Adrenal gland (tissue), 19 donors: Measurements from ENCODE around the gene SLC16A14. TPM values are rescaled to one million over a fixed set of nuclear protein-coding genes. Genes with fewer than 3 reads are reported as not detected.
A peak's percentile ranks its signal among the peaks of the same experiment; 100 is the strongest.
"Not testable (repeated sequence)": the region's sequence is repeated elsewhere in the genome, so short reads cannot be mapped to it uniquely, and the experiment has no call there.

Source experiments
- DNase-seq, 7 donors: peaks; one replicate each; pipeline ENCODE4 v3.0.0-alpha.2; 2019 to 2020
- H3K27ac ChIP-seq, 5 donors: fragments of 200-600 bp; sonication (generic) in 4 of 5; 1 replicate in 3 of 5; 2 replicates in 2 of 5; pipeline versions ENCODE4 v1.5.1 to v1.8.0; 2016 to 2020; ENCODE audit warnings: mild to moderate bottlenecking in 1 of 5
- H3K27me3 ChIP-seq: fragments of 200-600 bp; 2 replicates; pipeline ENCODE4 v1.8.0; 2021
- H3K36me3 ChIP-seq, 2 donors: fragments of 200-600 bp; replicated peaks in 1 of 2; 1 replicate in 1 of 2; 2 replicates in 1 of 2; pipeline versions ENCODE4 v1.5.1 to v1.8.0; 2018 to 2022
- H3K4me1 ChIP-seq, 2 donors: fragments of 200-600 bp; replicated peaks in 1 of 2; 1 replicate in 1 of 2; 2 replicates in 1 of 2; pipeline versions ENCODE4 v1.5.1 to v1.8.0; 2018 to 2021
- H3K4me3 ChIP-seq, 4 donors: fragments of 200-600 bp; sonication (generic) in 3 of 4; one replicate each; pipeline ENCODE4 v1.5.1; 2016 to 2018
- H3K9me3 ChIP-seq, 3 donors: fragments of 200-600 bp; sonication (generic) in 1 of 3; replicated peaks in 1 of 3; 1 replicate in 2 of 3; 2 replicates in 1 of 3; pipeline versions ENCODE4 v1.5.1 to v1.8.0; 2016 to 2021
- CTCF ChIP-seq, 6 experiments: fragments of 450-650 bp in 4 of 6; fragments of 200-600 bp in 2 of 6; sonication (generic) in 1 of 6; IDR thresholded peaks; 1 replicate in 5 of 6; 2 replicates in 1 of 6; pipeline versions ENCODE4 v1.5.1 to v1.8.0; 2016 to 2021; ENCODE audit warnings: antibody characterized with exemption in 6 of 6, mild to moderate bottlenecking in 2 of 6, moderate library complexity in 1 of 6
- POLR2A ChIP-seq, 2 donors: fragments of 450-650 bp; IDR thresholded peaks; one replicate each; pipeline ENCODE4 v1.6.1; 2017; ENCODE audit warnings: antibody characterized with exemption in 2 of 2, mild to moderate bottlenecking in 2 of 2, moderate library complexity in 1 of 2
- WGBS, 4 donors: extraction: QIAGEN DNeasy Blood & Tissue Kit in 2 of 4; methylation state at CpG; one replicate each; pipeline versions ENCODE4 v1.1.5 to v1.1.7; 2013 to 2017; 5-methylcytosine and 5-hydroxymethylcytosine counted together
- intact Hi-C, 2 donors: fragments of 100-400 bp; cut with DNase I; formaldehyde crosslinking; loops; one replicate each; pipeline versions ENCODE4 v1.14.1 to v1.15.0; 2022 to 2023
- long read RNA-seq, 10 donors: library from polyadenylated mRNA in 3 of 10; unstranded in 2 of 10; stranded (forward) in 1 of 10; transcript quantifications; one replicate each; pipeline ENCODE4 v2.0.0 and lab custom pipeline, GENCODE V29; 2021 to 2026
- polyA plus RNA-seq, 3 donors: library from polyadenylated mRNA; stranded (reverse); fragments of 200-250 nt in 2 of 3; fragments of 350-450 nt in 1 of 3; fragmentation: Illumina TruSeq in 1 of 3; extraction: RNeasy Lipid Tissue Mini Kit (QIAGEN cat#74804) in 1 of 3; gene quantifications; one replicate each; pipeline ENCODE4 v1.2.3, GENCODE V29; 2013 to 2014
- total RNA-seq, 9 donors: library from RNA; depleted of rRNA in 4 of 9; stranded (reverse); fragments of >200 nt in 4 of 9; fragments of 120-200 nt in 1 of 9; fragmentation: NEBNext Ultra II Directional in 1 of 9; extraction: Animal tissue kit (Norgen Biotek cat#: 25700) in 1 of 9; gene quantifications; one replicate each; pipeline versions ENCODE4 v1.1.0 to v1.2.4, GENCODE V29; 2013 to 2023
- donor health status: healthy with polysubstance abuse.
- donor health status: Bipolar disorder and iron deficiency.
- donor health status: DM: yes; HTN: yes; CAD: no.
- donor health status: DM: no; HTN: no; CAD: no.
- donor health status: DM: no; HTN: no; CAD: no.
- donor health status: DM: yes; HTN: yes; CAD: no.

SLC16A14 gene
- total RNA-seq (10 to 100 TPM in 3 of 9 donors, 1 to 10 TPM in 6; 4.7 to 23.5 (median 8.0) TPM), polyA plus RNA-seq (10 to 100 TPM in 1 of 3 donors, 1 to 10 TPM in 1, under 1 TPM in 1; 0.88 to 12.1 (median 4.3) TPM)
- long read RNA-seq, donor 1, full-length matches to known transcripts, result 8 of 8 reads
- long read RNA-seq, donor 1, partial matches to known transcripts, result 0 of 8 reads
- long read RNA-seq, donor 1, other reads (novel, unspliced or antisense), result 0 of 8 reads
- long read RNA-seq, donor 2, full-length matches to known transcripts, result 1 of 1 reads
- long read RNA-seq, donor 2, partial matches to known transcripts, result 0 of 1 reads
- long read RNA-seq, donor 2, other reads (novel, unspliced or antisense), result 0 of 1 reads
- long read RNA-seq, donor 3, full-length matches to known transcripts, result 2 of 2 reads
- long read RNA-seq, donor 3, partial matches to known transcripts, result 0 of 2 reads
- long read RNA-seq, donor 3, other reads (novel, unspliced or antisense), result 0 of 2 reads
- long read RNA-seq, donor 4, partial matches to known transcripts, result 0 of 4 reads
- long read RNA-seq, donor 4, other reads (novel, unspliced or antisense), result 1 of 4 reads
- long read RNA-seq, donor 5, full-length matches to known transcripts, result 16 of 21 reads
- long read RNA-seq, donor 5, partial matches to known transcripts, result 3 of 21 reads
- long read RNA-seq, donor 5, other reads (novel, unspliced or antisense), result 2 of 21 reads
- long read RNA-seq, donor 6, partial matches to known transcripts, result 0 of 1 reads
- long read RNA-seq, donor 6, other reads (novel, unspliced or antisense), result 1 of 1 reads
- long read RNA-seq, donor 7, result 0 reads
- long read RNA-seq, donor 8, partial matches to known transcripts, result 0 of 1 reads
- long read RNA-seq, donor 8, other reads (novel, unspliced or antisense), result 0 of 1 reads
- long read RNA-seq, donor 9, result 0 reads
- long read RNA-seq, donor 10, partial matches to known transcripts, result 5 of 6 reads
- long read RNA-seq, donor 10, other reads (novel, unspliced or antisense), result 0 of 6 reads

DNA sequence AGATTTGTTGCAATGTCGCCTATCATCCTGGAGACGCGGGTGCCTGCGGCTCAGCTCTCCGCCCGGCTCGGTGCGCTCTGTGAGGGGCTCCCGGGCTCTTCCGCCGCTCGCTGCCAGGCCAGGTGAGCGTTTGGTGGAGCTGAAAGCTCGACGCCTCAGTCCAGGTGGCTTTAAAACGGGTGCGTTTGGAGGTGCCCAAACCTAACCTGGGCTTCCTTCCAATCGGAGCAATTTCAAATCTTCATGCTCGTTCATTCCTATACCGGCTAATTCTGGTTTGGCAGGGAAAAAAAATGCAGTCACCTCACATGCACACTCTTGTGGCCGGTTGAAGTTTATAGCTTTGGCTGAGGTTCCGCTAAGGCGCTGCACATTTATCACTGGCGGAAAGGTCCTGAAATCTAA is at the start of gene SLC16A14:
SLC16A14 (minus strand) TSS at position 274 of the 405 bp plus-strand sequence. CDS start 9,572 bp downstream, outside the sequence.
- Histone ChIP-seq H3K9me3 (no peaks in the 10 kb centered on the region), H3K36me3 (no peaks in the 10 kb centered on the region), H3K27ac (peak within 1 kb of the TSS; percentile 44 to 89 (median 69)), H3K4me1 (no peaks in the 10 kb centered on the region), H3K4me3 (peak within 1 kb of the TSS; percentile 38 to 85 (median 62)), H3K27me3 (no peaks in the 10 kb centered on the region)
- intact Hi-C loops, result loop anchor here (2.0 to 5.0 kb wide), 2 partner anchors 92 to 94 kb away; no protein-coding TSS in a partner anchor
- TF ChIP-seq POLR2A (IDR thresholded peaks at IDR 0.05) (no peak), CTCF (IDR thresholded peaks at IDR 0.05) (peak in 4 of 6 experiments; percentile 20 to 31 (median 30))
- peak; percentile 38 to 72 (median 55) for DNase-seq
- WGBS, 4 donors, result 1 to 5% (median 2%) methylated on average over 5 to 24 of the region's 24 CpGs

DNA sequence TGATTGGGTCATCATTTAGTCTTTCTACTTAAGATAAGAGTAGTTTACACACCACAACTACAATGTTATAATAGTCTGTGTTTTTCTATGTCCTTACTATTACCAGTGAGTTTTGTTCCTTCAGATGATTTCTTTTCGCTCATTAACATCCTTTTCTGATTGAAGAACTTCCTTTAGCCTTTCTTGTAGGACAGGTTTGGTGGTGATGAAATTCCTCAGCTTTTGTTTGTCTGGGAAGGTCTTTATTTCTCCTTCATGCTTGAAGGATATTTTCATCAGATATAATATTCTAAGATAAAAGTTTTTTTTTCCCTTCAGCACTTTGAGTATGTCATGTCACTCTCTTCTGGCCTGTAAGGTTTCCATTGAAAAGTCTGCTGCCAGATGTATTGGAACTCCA is 38.0 kb upstream of the SLC16A14 start:
- Histone ChIP-seq H3K27ac (no peak overlapping the region), H3K4me1 (no peaks in the 10 kb centered on the region), H3K36me3 (no peaks in the 10 kb centered on the region), H3K27me3 (no peaks in the 10 kb centered on the region), H3K4me3 (no peak overlapping the region), H3K9me3 (no peaks in the 10 kb centered on the region)
- TF ChIP-seq CTCF (IDR thresholded peaks at IDR 0.05), result no peak
- no peak for TF ChIP-seq POLR2A (IDR thresholded peaks at IDR 0.05)
- DNase-seq, result no peak
- 0 to 94% (median 50%) methylated on average over 1 of the region's 1 CpG for WGBS, 4 donors
- intact Hi-C loops, result no loop called here

DNA sequence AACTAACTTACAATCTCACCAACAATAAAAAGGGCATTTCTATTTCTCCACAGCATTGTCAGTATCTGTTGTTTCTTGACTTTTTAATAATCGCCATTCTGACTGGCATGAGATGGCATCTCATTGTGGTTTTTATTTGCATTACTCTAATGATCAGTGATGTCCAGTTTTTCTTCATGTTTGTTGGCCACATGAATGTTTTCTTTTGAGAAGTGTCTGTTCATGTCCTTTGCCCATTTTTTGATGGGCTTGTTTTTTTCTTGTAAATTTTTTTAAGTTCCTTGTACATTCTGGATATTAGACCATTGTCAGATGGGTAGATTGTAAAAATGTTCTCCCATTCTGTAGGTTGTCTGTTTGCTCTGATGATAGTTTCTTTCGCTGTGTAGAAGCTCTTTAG is 33.2 kb upstream of the SLC16A14 start:
- H3K27me3 ChIP-seq, H3K4me3 ChIP-seq, H3K4me1 ChIP-seq, H3K9me3 ChIP-seq, H3K27ac ChIP-seq, DNase-seq, H3K36me3 ChIP-seq, intact Hi-C loops: not testable (repeated sequence)
- 81 to 89% (median 84%) methylated on average over 2 of the region's 2 CpGs for whole genome bisulfite sequencing, 4 donors

- WGBS, 4 donors, result 1 to 83% (median 51%) methylated on average over 2 of the region's 2 CpGs
- DNase-seq, result no peak
- H3K27me3 ChIP-seq, result no peaks in the 10 kb centered on the region
- H3K36me3 ChIP-seq, result no peaks in the 10 kb centered on the region
- no peak overlapping the region for H3K27ac ChIP-seq
- H3K4me3 ChIP-seq, result no peak overlapping the region
- intact Hi-C loops, result no loop called here
- no peaks in the 10 kb centered on the region for H3K4me1 ChIP-seq
- TF ChIP-seq POLR2A (IDR thresholded peaks at IDR 0.05), result no peak
- no peak for TF ChIP-seq CTCF (IDR thresholded peaks at IDR 0.05)
- H3K9me3 ChIP-seq, result no peaks in the 10 kb centered on the region
These were observed 29.1 kb upstream of the SLC16A14 start for GRCh38 chr2:230097841-230098240.
